Ishikawa (cell line): ENCODE measurements around the gene NOXA1.

Source experiments
- CEBPB ChIP-seq: IDR thresholded peaks from 2 replicates; pipeline ENCODE4 v1.6.1; 2012
- CREB1 ChIP-seq: IDR thresholded peaks from 2 replicates; pipeline ENCODE4 v1.6.1; 2012; ENCODE audit warnings: low read depth
- EGR1 ChIP-seq: IDR thresholded peaks from 2 replicates; pipeline ENCODE4 v1.6.1; 2012
- EP300 ChIP-seq: IDR thresholded peaks from 2 replicates; pipeline ENCODE4 v1.6.1; 2012; ENCODE audit warnings: borderline replicate concordance
- FOXM1 ChIP-seq: IDR thresholded peaks from 2 replicates; pipeline ENCODE4 v1.6.1; 2012; ENCODE audit warnings: low read depth, borderline replicate concordance
- NFIC ChIP-seq: IDR thresholded peaks from 2 replicates; pipeline ENCODE4 v1.6.1; 2012
- RAD21 ChIP-seq: IDR thresholded peaks from 2 replicates; pipeline ENCODE4 v1.6.1; 2012; ENCODE audit warnings: low read depth
- TAF1 ChIP-seq: IDR thresholded peaks from 2 replicates; pipeline ENCODE4 v1.6.1; 2012; ENCODE audit warnings: low read depth, mild to moderate bottlenecking
- TCF12 ChIP-seq: IDR thresholded peaks from 2 replicates; pipeline ENCODE4 v1.6.1; 2012; ENCODE audit warnings: low read depth
- YY1 ChIP-seq: IDR thresholded peaks from 2 replicates; pipeline ENCODE4 v1.6.1; 2012; ENCODE audit warnings: low read depth
- ZBTB7A ChIP-seq: IDR thresholded peaks from 2 replicates; pipeline ENCODE4 v1.6.1; 2012; ENCODE audit warnings: low read depth
- TF ChIP-seq, protein P1 (sequence below): IDR thresholded peaks from 2 replicates; pipeline ENCODE4 v1.6.1; 2012; ENCODE audit warnings: low read depth, mild to moderate bottlenecking
- TF ChIP-seq, protein P2 (sequence below): IDR thresholded peaks from 2 replicates; pipeline ENCODE4 v1.6.1; 2012
- TF ChIP-seq, protein P3 (sequence below): IDR thresholded peaks from 2 replicates; pipeline ENCODE4 v1.6.1; 2012

The NOXA1 gene

DNA sequence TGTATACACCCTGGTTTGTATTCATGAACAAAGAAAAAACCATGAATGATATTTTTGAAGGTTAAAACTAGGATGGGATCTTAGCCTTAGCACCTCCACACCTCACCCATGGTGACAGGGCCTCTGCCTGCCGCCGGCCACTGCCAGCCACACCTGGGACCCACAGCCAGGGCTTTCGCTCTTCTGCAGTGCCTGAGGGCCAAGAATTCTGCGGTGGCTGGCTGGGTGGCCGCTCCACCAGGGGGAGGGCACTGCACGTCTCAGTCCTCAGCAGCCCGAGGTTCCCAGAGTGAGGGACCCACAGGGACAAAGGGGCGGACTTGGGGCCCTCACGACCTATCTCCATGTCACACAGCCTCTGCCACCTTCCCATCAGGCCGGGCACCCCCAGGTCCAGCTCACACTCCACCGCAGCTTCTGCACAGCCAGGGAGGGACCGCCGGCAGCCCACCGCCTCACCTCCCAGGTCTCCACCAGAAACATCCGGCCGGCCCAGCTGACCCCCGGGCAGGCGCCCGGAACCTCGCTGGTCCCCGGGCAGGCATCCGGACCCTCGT is 7.1 kb upstream of the NOXA1 start:
- TF ChIP-seq NFIC: no peak
- TF ChIP-seq, protein P1, sequence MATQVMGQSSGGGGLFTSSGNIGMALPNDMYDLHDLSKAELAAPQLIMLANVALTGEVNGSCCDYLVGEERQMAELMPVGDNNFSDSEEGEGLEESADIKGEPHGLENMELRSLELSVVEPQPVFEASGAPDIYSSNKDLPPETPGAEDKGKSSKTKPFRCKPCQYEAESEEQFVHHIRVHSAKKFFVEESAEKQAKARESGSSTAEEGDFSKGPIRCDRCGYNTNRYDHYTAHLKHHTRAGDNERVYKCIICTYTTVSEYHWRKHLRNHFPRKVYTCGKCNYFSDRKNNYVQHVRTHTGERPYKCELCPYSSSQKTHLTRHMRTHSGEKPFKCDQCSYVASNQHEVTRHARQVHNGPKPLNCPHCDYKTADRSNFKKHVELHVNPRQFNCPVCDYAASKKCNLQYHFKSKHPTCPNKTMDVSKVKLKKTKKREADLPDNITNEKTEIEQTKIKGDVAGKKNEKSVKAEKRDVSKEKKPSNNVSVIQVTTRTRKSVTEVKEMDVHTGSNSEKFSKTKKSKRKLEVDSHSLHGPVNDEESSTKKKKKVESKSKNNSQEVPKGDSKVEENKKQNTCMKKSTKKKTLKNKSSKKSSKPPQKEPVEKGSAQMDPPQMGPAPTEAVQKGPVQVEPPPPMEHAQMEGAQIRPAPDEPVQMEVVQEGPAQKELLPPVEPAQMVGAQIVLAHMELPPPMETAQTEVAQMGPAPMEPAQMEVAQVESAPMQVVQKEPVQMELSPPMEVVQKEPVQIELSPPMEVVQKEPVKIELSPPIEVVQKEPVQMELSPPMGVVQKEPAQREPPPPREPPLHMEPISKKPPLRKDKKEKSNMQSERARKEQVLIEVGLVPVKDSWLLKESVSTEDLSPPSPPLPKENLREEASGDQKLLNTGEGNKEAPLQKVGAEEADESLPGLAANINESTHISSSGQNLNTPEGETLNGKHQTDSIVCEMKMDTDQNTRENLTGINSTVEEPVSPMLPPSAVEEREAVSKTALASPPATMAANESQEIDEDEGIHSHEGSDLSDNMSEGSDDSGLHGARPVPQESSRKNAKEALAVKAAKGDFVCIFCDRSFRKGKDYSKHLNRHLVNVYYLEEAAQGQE: no peak
- TF ChIP-seq TAF1: no peak
- TF ChIP-seq ZBTB7A: no peak
- no peak for TF ChIP-seq CEBPB

DNA sequence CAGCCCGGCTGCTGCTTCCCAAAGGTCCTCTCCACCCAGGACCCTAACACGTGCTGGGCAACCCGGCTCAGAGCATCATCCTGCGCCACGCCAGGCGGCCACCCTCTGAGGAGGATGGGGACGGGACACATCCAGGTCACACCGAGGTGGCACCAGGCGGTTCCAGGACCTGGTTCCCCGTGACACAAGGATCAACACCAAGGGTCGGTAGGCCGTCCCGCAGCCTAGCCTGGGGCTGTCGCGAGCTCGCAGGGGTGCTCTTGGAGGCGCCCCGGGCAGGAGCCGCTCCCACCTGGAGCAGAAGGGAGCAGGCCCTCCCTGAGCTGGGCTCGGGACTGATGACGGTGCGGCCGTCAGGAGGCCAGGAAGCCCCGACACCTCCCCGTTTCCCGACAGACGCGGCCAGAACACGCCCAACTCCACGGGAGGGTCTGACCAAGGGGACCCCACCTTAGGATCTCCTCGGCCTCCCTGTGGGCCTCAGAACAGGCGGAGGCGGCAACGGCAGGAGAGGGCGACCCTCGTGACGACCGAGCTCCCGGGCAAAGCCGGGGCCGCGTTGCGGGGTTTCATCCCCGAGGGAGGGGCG is 6.5 kb upstream of the NOXA1 start:
- no peak for TF ChIP-seq RAD21
- TF ChIP-seq TCF12: no peak
- TF ChIP-seq, protein P2, sequence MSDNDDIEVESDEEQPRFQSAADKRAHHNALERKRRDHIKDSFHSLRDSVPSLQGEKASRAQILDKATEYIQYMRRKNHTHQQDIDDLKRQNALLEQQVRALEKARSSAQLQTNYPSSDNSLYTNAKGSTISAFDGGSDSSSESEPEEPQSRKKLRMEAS: no peak
- TF ChIP-seq, protein P1: no peak
- no peak for TF ChIP-seq CREB1

DNA sequence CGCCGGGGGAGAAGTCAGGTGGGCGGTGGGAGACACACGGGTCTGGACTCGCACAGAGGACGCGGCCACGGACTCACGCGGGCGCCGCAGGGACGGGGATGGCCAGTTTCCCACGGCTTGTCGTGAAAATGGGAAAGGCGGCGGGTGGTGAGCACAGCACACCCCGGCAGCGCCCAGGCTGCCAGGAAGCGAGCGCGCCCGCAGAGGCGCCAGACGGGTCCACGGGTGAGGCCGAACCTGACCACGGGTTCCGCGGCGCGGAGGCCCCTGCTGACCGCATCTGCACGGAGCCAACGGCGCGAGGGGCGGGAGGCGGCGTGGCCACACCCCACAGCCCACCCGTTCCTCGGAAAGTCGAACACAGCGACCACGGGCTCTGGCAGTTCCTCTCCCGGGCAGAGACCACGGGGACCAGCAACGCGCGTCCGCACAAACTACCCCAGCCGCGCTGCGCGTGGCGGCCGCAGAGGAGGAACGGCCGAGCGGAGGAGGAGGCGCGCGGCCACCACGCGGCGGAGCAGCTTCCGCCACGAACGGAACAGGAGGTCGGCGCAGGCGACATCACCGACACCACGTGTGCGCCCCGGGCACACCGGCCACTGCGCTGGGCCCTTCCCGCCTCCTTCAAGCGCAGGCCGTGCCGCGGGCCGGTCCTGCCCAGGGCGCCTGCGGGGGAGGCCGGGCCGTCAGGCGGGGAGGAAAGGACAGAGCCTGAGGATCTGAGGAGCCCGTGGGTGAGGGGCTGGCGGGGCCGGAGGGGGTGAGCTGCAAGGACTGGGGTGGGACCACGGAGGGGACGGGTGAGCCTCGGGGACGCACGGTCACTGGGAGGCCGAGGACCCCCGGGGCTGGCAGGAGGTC is 5.8 kb upstream of the NOXA1 start:
- TF ChIP-seq, protein P2: no peak
- TF ChIP-seq, protein P3, sequence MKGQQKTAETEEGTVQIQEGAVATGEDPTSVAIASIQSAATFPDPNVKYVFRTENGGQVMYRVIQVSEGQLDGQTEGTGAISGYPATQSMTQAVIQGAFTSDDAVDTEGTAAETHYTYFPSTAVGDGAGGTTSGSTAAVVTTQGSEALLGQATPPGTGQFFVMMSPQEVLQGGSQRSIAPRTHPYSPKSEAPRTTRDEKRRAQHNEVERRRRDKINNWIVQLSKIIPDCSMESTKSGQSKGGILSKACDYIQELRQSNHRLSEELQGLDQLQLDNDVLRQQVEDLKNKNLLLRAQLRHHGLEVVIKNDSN: no peak
- no peak for TF ChIP-seq RAD21
- TF ChIP-seq TCF12: no peak
- TF ChIP-seq FOXM1: no peak
- TF ChIP-seq, protein P1: no peak
- no peak for TF ChIP-seq TAF1
- no peak for TF ChIP-seq EGR1
- no peak for TF ChIP-seq YY1
- TF ChIP-seq EP300: no peak
- TF ChIP-seq CREB1: no peak
- no peak for TF ChIP-seq ZBTB7A

DNA sequence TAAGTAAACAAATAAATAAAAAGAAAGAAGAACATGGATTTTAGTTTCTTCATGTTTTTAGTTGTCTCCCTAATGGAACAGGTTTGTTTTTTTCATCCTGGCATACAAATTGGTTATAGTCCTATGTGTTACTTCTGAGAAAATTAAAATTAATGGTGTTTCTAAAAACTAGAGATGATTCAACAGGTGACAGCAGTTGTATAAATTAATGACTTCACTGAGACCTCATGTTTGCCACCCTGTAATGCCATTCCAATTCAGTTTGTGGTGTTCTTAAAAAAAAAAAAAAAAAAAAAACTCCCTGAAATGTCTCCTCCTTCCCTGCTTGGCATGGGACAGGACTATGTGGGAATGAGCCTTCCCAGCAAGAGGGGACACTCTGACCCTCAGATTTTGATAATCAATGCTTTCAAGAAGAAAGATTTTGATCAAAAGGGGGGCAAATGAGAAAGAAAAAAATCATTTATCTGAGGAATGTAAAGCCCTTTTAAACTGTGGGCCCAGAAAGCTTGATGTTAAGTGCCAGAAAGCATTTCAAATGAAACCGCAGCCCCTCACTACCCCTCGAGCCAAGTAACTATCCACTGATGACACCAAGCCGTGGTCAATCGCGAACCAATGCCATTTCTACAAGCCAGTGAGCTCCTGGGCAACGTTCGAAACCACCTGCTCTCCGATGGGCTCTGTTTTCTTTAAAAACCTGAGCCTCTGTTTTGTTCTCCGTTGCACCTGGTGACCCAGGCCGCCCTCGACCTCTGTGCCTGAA is 1.2 kb upstream of the NOXA1 start:
- TF ChIP-seq, protein P2: 0 out of 2 replicates have a peak, but pooled peaks have one; percentile 24
- TF ChIP-seq TCF12: no peak
